Activated CD4-positive, alpha-beta T cell treated with anti-CD3 and anti-CD28 coated beads for 36 hours (primary cell): ENCODE data around the gene SIT1. TPM values are rescaled to one million over a fixed set of nuclear protein-coding genes. Genes with fewer than 3 reads are reported as not detected.
"Not testable (repeated sequence)": the region's sequence is repeated elsewhere in the genome, so short reads cannot be mapped to it uniquely, and the experiment has no call there.

Source experiments
- ATAC-seq: fragments of 200-7000 bp; cut with Tn5 transposase; one replicate; pipeline ENCODE4 v1.10.0; 2021; ENCODE audit warnings: mild to moderate bottlenecking, moderate library complexity
- CTCF ChIA-PET: fragments of 350-600 bp; sonication (Branson Sonifier 250); formaldehyde crosslinking; loops from one replicate; lab custom pipeline; 2021; ENCODE audit warnings: antibody characterized with exemption; lab: Charles Lee
- POLR2A ChIA-PET: fragments of 350-600 bp; sonication (Branson Sonifier 250); formaldehyde crosslinking; loops from one replicate; lab custom pipeline; 2021; ENCODE audit warnings: antibody characterized with exemption, inconsistent platforms; lab: Charles Lee
- DNase-seq: peaks from one replicate; pipeline ENCODE4 v3.0.0-alpha.2; 2020
- H3K27ac Mint-ChIP-seq: one replicate; pipeline ENCODE4 v1.8.0; 2021; ENCODE audit warnings: mixed read lengths
- H3K27me3 Mint-ChIP-seq: one replicate; pipeline ENCODE4 v1.8.0; 2021; ENCODE audit warnings: mixed read lengths
- H3K36me3 Mint-ChIP-seq: one replicate; pipeline ENCODE4 v1.8.0; 2021; ENCODE audit warnings: low read depth, mixed read lengths
- H3K4me1 Mint-ChIP-seq: one replicate; pipeline ENCODE4 v1.8.0; 2021; ENCODE audit warnings: mixed read lengths
- H3K4me3 Mint-ChIP-seq: one replicate; pipeline ENCODE4 v1.8.0; 2021; ENCODE audit warnings: mild to moderate bottlenecking, moderate library complexity, mixed read lengths
- H3K9me3 Mint-ChIP-seq: one replicate; pipeline ENCODE4 v1.8.0; 2021; ENCODE audit warnings: low read depth, mixed read lengths
- intact Hi-C, 2 experiments: fragments of 100-400 bp; cut with DNase I in 1 of 2; cut with micrococcal nuclease in 1 of 2; formaldehyde crosslinking; loops; one replicate each; pipeline versions ENCODE4 v1.14.2 to v1.15.1; 2022 to 2024; cut with DNase I, micrococcal nuclease
- total RNA-seq, 2 experiments: library from RNA; stranded (reverse); gene quantifications; one replicate each; pipeline ENCODE4 v1.2.3, GENCODE V29; 2021

SIT1 gene
- total RNA-seq, 2 experiments from 2014 or later, result 76.5 to 80.9 TPM

DNA sequence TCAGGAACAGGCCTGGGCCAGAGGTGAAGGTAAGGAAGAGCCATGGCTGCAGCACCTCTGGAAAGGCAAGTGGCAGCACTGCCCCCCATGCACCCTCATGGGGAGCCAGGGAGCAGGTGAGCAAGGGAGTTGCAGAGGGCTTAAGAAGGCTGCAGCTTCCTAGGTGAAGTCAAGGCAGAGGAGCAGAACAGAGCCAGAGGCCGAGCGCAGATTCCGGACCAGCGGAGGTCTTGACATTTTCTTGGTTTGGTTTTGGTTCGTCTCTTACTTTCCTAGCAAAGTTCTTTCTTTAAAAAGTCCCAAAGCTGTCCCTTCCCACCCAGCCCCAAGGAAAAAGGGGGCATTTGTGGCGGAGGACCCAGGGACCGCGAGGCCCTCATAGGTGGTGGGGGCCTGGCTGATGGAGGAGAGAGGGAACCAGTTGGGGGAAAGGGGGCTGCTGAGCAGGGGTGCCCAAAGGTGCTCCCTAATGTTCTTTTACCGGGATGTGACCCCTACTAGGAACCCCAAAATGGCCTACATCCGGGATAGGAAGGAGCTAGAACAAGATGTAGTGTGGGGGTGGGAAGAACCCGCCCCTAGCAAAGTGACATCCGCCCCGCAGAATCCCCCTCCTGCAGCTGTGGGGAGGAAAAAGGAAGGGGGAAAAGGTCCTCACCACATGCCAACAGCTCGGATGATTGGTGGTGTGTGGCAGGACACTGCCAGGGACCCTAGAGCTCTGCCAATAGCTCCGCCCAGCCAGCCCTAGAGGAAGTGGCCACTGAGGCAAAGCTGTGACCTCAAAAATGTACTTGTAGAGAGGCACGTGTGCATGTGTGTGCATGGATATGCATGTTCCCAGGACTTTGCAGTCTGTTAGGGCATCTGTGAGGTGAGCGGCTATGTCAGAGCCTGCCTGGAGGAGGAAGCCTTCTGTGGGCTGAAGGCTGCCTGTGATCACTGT lies 31.6 kb downstream of the SIT1 start:
- Mint-ChIP-seq H3K9me3 (no peaks in the 10 kb centered on the region), H3K27ac (peak overlapping the region; percentile 87), H3K27me3 (no peaks in the 10 kb centered on the region), H3K4me1 (peaks cover 38% of the 10 kb centered on the region), H3K36me3 (no peaks in the 10 kb centered on the region), H3K4me3 (peak overlapping the region; percentile 77)
- ATAC-seq (peak; percentile 72), DNase-seq (peak; percentile 70)
- ChIA-PET POLR2A (interaction anchor here (0.6 kb wide), 1 partner anchor 94 kb away, joined by 4 read pairs; no protein-coding TSS in a partner anchor), CTCF (interaction anchor here (0.8 to 2.3 kb wide), 10 partner anchors 8 to 571 kb away, joined by 3 to 16 read pairs (median 6); partner anchors contain the start of genes ARHGEF39, CCDC107 and RMRP)
- intact Hi-C loops, result loop anchor here (1.0 to 5.0 kb wide), 3 partner anchors 38 to 113 kb away; partner anchors contain the start of genes CCDC107 (in 1 of the 2), CREB3 (in 1 of the 2), RMRP (in 1 of the 2) and TLN1 (in 1 of the 2)

GRCh38 chr9:35618325-35618727 lies 32.4 kb downstream of the SIT1 start, which contains the start of gene CD72:
CD72 (minus strand) TSS chr9:35618413; CDS start chr9:35618303, 110 bp downstream.
- no peak for ATAC-seq
- Mint-ChIP-seq H3K4me1 (peaks cover 38% of the 10 kb centered on the region), H3K27me3 (no peaks in the 10 kb centered on the region), H3K27ac (peak within 1 kb of the TSS; percentile 87), H3K9me3 (no peaks in the 10 kb centered on the region), H3K36me3 (no peaks in the 10 kb centered on the region), H3K4me3 (peak within 1 kb of the TSS; percentile 77)
- ChIA-PET POLR2A (no interaction called here), CTCF (interaction anchor here (0.6 to 1.1 kb wide), 3 partner anchors 15 to 499 kb away, joined by 3 read pairs; partner anchors contain the start of genes CCDC107 and RMRP)
- DNase-seq, result no peak
- intact Hi-C loops, result loop anchor here in 1 of 2 experiments (5.0 kb wide), 2 partner anchors 39 to 114 kb away; partner anchors contain the start of genes CCDC107, CREB3, RMRP and TLN1

DNA sequence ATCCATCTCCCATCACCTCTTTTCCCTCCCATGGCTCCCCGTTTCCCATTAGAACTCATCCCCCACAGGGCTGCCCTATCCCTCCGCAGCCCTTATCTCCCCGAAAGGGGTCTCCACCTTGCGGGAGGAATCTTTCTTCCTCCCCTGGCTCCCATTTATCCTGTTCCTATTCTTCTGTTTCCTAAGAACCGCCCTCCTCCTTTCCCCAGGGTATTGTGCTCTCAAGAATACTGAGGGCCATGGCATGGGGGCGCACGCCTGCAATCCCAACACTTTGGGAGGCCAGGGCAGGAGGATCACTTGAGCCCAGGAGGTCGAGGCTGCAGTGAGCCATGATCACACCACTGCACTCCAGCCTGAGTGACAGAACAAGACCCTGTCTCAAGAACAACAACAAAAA lies 33.2 kb downstream of the SIT1 start:
- H3K4me1 Mint-ChIP-seq, result peaks cover 38% of the 10 kb centered on the region
- no peaks in the 10 kb centered on the region for H3K9me3 Mint-ChIP-seq
- intact Hi-C loops, result loop anchor here (1.0 to 5.0 kb wide), 4 partner anchors 13 to 115 kb away; partner anchors contain the start of genes CCDC107 (in 1 of the 2), CREB3 (in 1 of the 2), RMRP (in 1 of the 2) and TLN1 (in 1 of the 2)
- H3K4me3 Mint-ChIP-seq, result peak overlapping the region; percentile 77
- ChIA-PET CTCF (interaction anchor here (0.6 to 1.8 kb wide), 14 partner anchors 8 to 924 kb away, joined by 3 to 9 read pairs (median 3); partner anchors contain the start of genes CCDC107, RMRP, TESK1 and TLN1), POLR2A (interaction anchor here (0.7 to 0.9 kb wide), 3 partner anchors 8 to 115 kb away, joined by 3 read pairs; partner anchors contain the start of gene CREB3)
- ATAC-seq (no peak), DNase-seq (no peak)
- no peaks in the 10 kb centered on the region for H3K27me3 Mint-ChIP-seq
- H3K36me3 Mint-ChIP-seq, result no peaks in the 10 kb centered on the region
- H3K27ac Mint-ChIP-seq, result peak overlapping the region; percentile 79

DNA sequence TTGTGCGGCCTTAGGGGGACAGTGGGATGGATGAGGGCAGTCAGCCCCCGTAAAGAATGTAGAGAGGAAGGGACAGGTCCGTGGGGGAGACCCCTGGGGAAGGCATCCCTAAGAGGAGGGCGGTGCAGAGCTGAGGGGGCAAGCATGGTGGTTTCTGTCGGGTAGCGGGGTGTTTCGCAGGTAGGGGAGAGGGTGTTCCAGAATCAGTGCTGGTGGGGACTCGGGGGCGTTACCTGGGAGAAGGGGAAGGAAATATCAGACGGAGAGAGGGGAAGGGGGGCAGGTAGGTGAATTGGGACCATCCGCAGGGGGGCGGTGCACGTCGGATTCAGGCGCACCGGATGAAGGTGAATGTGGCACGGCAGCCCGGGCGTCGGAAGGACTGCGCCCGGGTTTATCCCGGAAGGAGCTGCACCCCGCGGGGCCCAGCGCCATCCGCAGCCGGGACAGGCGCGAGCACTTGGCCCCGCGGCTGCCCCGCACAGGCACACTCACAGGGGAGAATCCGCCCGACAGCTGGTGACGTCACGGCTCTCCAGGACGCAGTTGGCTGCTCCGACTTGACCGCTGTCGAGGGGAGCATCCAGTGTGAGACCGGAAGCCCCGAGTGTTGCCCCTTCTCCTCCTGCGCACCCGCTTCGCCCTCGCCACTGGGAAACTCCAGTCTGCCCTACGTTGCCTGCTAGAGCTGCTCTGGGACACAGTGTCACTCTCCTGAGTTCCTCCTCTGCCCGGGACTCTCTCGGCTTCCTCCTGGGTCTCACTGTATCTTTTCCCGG lies 33.9 kb downstream of the SIT1 start:
- CTCF ChIA-PET, result interaction anchor here (0.6 to 1.8 kb wide), 18 partner anchors 8 to 923 kb away, joined by 3 to 9 read pairs (median 3); partner anchors contain the start of genes CCDC107, RMRP, TESK1 and TLN1
- DNase-seq, result peak; percentile 80
- intact Hi-C loops, result loop anchor here (1.0 to 5.0 kb wide), 4 partner anchors 13 to 115 kb away; partner anchors contain the start of genes CCDC107 (in 1 of the 2), CREB3 (in 1 of the 2), RMRP (in 1 of the 2) and TLN1 (in 1 of the 2)
- Mint-ChIP-seq H3K4me3 (peak overlapping the region; percentile 77), H3K27ac (peak overlapping the region; percentile 79), H3K27me3 (no peaks in the 10 kb centered on the region), H3K9me3 (no peaks in the 10 kb centered on the region), H3K36me3 (no peaks in the 10 kb centered on the region), H3K4me1 (peaks cover 38% of the 10 kb centered on the region)
- peak; percentile 74 for ATAC-seq
- POLR2A ChIA-PET, result interaction anchor here (0.7 to 0.9 kb wide), 3 partner anchors 9 to 115 kb away, joined by 3 read pairs; partner anchors contain the start of gene CREB3

- H3K4me1 Mint-ChIP-seq, result peaks cover 43% of the 10 kb centered on the region
- no peaks in the 10 kb centered on the region for H3K36me3 Mint-ChIP-seq
- CTCF ChIA-PET, result interaction anchor here (0.5 to 1.8 kb wide), 13 partner anchors 10 to 1476 kb away, joined by 3 to 9 read pairs (median 4); partner anchors contain the start of genes CCDC107, RMRP, TESK1 and TLN1
- ATAC-seq (no peak), DNase-seq (no peak)
- H3K4me3 Mint-ChIP-seq, result peak overlapping the region; percentile 77
- peak overlapping the region; percentile 52 for H3K27ac Mint-ChIP-seq
- intact Hi-C loops, result loop anchor here in 1 of 2 experiments (5.0 kb wide), 2 partner anchors 41 to 116 kb away; partner anchors contain the start of genes CCDC107, CREB3, RMRP and TLN1
- H3K27me3 Mint-ChIP-seq, result no peaks in the 10 kb centered on the region
- no peaks in the 10 kb centered on the region for H3K9me3 Mint-ChIP-seq
- POLR2A ChIA-PET, result no interaction called here
Observed at GRCh38 chr9:35615981-35616680, 34.6 kb downstream of the SIT1 start.

GRCh38 chr9:35612843-35613242 lies 37.9 kb downstream of the SIT1 start:
- DNase-seq (no peak), ATAC-seq (no peak)
- H3K4me3 Mint-ChIP-seq, result no peak overlapping the region
- no peaks in the 10 kb centered on the region for H3K9me3 Mint-ChIP-seq
- ChIA-PET POLR2A (interaction anchor here (1.1 kb wide), 1 partner anchor 123 kb away, joined by 3 read pairs; the partner anchor contains the start of gene RUSC2), CTCF (interaction anchor here (0.6 to 4.0 kb wide), 7 partner anchors 9 to 81 kb away, joined by 3 to 29 read pairs (median 5); partner anchors contain the start of genes CCDC107 and RMRP)
- intact Hi-C loops, result no loop called here
- H3K27me3 Mint-ChIP-seq, result no peaks in the 10 kb centered on the region
- no peak overlapping the region for H3K27ac Mint-ChIP-seq
- no peaks in the 10 kb centered on the region for H3K36me3 Mint-ChIP-seq
- H3K4me1 Mint-ChIP-seq, result peaks cover 20% of the 10 kb centered on the region

GRCh38 chr9:35612066-35612465 lies 38.7 kb downstream of the SIT1 start:
- ATAC-seq, H3K27me3 Mint-ChIP-seq, intact Hi-C loops, DNase-seq, H3K27ac Mint-ChIP-seq, H3K4me3 Mint-ChIP-seq, H3K36me3 Mint-ChIP-seq, H3K9me3 Mint-ChIP-seq, POLR2A ChIA-PET: not testable (repeated sequence)
- CTCF ChIA-PET, result interaction anchor here (0.6 to 4.0 kb wide), 20 partner anchors 8 to 270 kb away, joined by 3 to 29 read pairs (median 4); partner anchors contain the start of genes CCDC107, CREB3, RMRP and RUSC2
- H3K4me1 Mint-ChIP-seq, result peaks cover 14% of the 10 kb centered on the region

DNA sequence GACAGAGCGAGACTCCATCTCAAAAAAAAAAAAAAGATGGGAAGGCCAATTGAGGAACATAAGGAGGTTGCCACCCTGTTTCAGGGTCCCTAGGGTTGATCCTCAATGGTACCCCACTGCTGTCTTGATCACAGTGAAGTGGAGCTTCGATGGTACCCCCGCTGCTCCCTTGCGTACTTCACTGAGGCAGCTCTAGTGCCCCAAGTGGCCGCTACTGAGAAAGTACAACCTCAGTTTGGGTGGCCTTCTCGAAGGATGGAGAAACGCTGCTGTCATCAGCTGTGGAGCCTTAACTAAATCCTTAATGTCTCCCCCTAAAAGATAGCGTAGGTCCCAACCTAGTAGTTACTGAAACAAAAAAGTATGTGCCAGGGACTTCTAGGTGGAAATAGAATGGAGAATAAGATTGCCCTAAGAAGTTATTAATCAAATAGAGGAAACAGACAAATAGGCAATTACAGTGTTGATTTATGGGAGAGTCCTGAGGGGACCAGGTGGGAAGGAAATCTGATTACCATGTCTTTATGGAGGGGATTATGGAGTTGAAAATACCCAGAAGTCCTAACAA lies 39.4 kb downstream of the SIT1 start:
- peak; percentile 96 for ATAC-seq
- ChIA-PET POLR2A (interaction anchor here (1.1 kb wide), 1 partner anchor 11 kb away, joined by 3 read pairs; no protein-coding TSS in a partner anchor), CTCF (interaction anchor here (0.5 to 4.0 kb wide), 30 partner anchors 9 to 830 kb away, joined by 3 to 29 read pairs (median 4); partner anchors contain the start of genes CCDC107, CREB3, RMRP and RUSC2)
- H3K4me3 Mint-ChIP-seq, result no peak overlapping the region
- no peaks in the 10 kb centered on the region for H3K9me3 Mint-ChIP-seq
- peaks cover 13% of the 10 kb centered on the region for H3K4me1 Mint-ChIP-seq
- no peak overlapping the region for H3K27ac Mint-ChIP-seq
- DNase-seq, result peak; percentile 74
- intact Hi-C loops, result no loop called here
- H3K36me3 Mint-ChIP-seq, result no peaks in the 10 kb centered on the region
- no peaks in the 10 kb centered on the region for H3K27me3 Mint-ChIP-seq

- DNase-seq, result no peak
- Mint-ChIP-seq H3K4me1 (peaks cover 15% of the 10 kb centered on the region), H3K9me3 (no peaks in the 10 kb centered on the region), H3K4me3 (no peak overlapping the region), H3K27me3 (no peaks in the 10 kb centered on the region), H3K36me3 (no peaks in the 10 kb centered on the region), H3K27ac (no peak overlapping the region)
- intact Hi-C loops, result loop anchor here in 1 of 2 experiments (10.0 kb wide), 1 partner anchor 945 kb away; the partner anchor contains the start of gene CCL27
- POLR2A ChIA-PET, result interaction anchor here (0.5 kb wide), 1 partner anchor 65 kb away, joined by 3 read pairs; no protein-coding TSS in a partner anchor
- no peak for ATAC-seq
- CTCF ChIA-PET, result interaction anchor here (1.0 to 3.0 kb wide), 3 partner anchors 55 to 122 kb away, joined by 4 to 16 read pairs (median 9); partner anchors contain the start of genes ARHGEF39, CREB3 and TLN1
Observed at GRCh38 chr9:35609820-35610163, 40.9 kb downstream of the SIT1 start.
